Measurements from ENCODE around the gene KCNAB2.

Gene KCNAB2

DNA sequence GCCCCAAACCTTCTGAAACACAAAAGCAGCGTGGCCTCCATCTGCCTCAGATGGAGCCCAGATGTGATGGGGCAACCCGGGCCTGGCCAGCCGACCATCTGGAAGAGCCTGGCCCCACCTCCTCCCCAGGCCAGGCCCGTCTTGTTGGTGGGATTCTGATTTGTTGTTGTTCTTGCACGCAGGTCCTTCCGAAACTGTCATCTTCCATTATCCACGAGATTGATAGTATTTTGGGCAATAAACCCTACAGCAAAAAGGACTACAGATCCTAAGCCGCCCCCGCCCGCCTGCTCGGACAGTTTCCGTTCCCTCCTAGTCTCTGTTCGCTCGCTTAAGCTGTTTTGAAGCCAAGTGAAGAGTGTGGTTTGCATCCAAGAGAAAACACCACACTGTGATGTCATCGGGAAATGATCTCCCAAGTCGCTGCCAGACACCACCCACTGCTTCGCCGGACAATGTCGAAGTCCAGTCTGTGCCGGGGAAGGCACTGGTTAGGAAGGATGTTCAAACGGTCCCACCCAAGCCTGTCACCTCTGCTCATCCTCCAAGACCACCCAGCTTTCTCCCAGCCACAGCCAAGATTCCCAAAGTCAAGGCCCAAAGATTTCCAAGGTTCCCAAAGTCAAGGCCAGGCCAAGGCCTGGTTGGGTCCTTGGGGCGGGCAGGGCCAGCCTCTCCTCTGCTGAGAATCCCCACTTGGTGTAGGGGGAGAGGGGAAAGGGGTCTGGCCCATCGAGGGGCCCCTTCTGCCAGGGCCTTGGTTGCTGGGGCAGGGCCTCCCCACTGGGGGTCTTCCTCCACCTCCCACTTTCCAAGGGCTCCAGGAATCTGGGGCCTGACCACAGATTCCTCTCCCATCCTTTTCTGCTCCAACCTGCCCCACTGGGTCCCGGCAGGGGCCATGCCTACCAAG lies 52.9 kb downstream of the KCNAB2 start:
- TF ChIP-seq, protein P1, sequence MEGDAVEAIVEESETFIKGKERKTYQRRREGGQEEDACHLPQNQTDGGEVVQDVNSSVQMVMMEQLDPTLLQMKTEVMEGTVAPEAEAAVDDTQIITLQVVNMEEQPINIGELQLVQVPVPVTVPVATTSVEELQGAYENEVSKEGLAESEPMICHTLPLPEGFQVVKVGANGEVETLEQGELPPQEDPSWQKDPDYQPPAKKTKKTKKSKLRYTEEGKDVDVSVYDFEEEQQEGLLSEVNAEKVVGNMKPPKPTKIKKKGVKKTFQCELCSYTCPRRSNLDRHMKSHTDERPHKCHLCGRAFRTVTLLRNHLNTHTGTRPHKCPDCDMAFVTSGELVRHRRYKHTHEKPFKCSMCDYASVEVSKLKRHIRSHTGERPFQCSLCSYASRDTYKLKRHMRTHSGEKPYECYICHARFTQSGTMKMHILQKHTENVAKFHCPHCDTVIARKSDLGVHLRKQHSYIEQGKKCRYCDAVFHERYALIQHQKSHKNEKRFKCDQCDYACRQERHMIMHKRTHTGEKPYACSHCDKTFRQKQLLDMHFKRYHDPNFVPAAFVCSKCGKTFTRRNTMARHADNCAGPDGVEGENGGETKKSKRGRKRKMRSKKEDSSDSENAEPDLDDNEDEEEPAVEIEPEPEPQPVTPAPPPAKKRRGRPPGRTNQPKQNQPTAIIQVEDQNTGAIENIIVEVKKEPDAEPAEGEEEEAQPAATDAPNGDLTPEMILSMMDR (IDR thresholded peaks at IDR 0.05): no peak
- Histone ChIP-seq H3K4me1 (no peaks in the 10 kb centered on the region), H3K36me3 (ENCODE audit: control insufficient read depth, insufficient read depth, low read length) (no peaks in the 10 kb centered on the region), H3K79me2 (no peaks in the 10 kb centered on the region), H3K4me3 (ENCODE audit: low read depth, low read length) (no peak overlapping the region), H3K9me3 (ENCODE audit: control insufficient read depth, low read length) (no peaks in the 10 kb centered on the region), H2AFZ (no peak overlapping the region), H3K27me3 (ENCODE audit: control insufficient read depth, insufficient read depth, low read length) (no peaks in the 10 kb centered on the region), H3K9ac (no peak overlapping the region), H3K27ac (no peak overlapping the region), H3K4me2 (ENCODE audit: low read length) (no peak overlapping the region)

DNA sequence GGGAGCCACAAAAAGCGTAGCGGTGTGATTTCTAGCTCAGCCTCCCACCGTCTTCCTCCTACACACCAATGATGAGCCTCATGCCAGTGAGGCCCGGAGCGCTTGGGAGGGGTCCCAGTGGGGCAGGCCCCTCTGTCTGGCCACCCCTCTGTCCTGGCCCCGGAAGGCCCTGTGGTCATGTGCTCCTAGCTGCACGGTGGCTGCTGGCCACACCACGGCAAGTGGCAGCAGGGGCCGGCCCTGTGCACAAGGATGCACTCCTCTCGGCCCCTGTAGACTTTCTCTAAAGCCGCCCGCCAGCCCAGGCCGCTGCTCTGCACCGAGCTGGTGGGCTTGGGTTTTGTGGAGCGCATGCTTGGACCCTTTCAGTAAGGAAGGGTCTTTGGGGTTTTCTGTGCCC lies 53.6 kb downstream of the KCNAB2 start:
- H3K79me2 ChIP-seq: no peaks in the 10 kb centered on the region
- no peaks in the 10 kb centered on the region for H3K4me1 ChIP-seq
- H3K4me3 ChIP-seq (ENCODE audit: low read depth, low read length): no peak overlapping the region
- TF ChIP-seq, protein P1 (IDR thresholded peaks at IDR 0.05): no peak
- no peaks in the 10 kb centered on the region for H3K36me3 ChIP-seq (ENCODE audit: control insufficient read depth, insufficient read depth, low read length)
- no peaks in the 10 kb centered on the region for H3K27me3 ChIP-seq (ENCODE audit: control insufficient read depth, insufficient read depth, low read length)
- H3K4me2 ChIP-seq (ENCODE audit: low read length): no peak overlapping the region
- no peaks in the 10 kb centered on the region for H3K9me3 ChIP-seq (ENCODE audit: control insufficient read depth, low read length)
- no peak overlapping the region for H3K9ac ChIP-seq
- no peak overlapping the region for H2AFZ ChIP-seq
- no peak overlapping the region for H3K27ac ChIP-seq

DNA sequence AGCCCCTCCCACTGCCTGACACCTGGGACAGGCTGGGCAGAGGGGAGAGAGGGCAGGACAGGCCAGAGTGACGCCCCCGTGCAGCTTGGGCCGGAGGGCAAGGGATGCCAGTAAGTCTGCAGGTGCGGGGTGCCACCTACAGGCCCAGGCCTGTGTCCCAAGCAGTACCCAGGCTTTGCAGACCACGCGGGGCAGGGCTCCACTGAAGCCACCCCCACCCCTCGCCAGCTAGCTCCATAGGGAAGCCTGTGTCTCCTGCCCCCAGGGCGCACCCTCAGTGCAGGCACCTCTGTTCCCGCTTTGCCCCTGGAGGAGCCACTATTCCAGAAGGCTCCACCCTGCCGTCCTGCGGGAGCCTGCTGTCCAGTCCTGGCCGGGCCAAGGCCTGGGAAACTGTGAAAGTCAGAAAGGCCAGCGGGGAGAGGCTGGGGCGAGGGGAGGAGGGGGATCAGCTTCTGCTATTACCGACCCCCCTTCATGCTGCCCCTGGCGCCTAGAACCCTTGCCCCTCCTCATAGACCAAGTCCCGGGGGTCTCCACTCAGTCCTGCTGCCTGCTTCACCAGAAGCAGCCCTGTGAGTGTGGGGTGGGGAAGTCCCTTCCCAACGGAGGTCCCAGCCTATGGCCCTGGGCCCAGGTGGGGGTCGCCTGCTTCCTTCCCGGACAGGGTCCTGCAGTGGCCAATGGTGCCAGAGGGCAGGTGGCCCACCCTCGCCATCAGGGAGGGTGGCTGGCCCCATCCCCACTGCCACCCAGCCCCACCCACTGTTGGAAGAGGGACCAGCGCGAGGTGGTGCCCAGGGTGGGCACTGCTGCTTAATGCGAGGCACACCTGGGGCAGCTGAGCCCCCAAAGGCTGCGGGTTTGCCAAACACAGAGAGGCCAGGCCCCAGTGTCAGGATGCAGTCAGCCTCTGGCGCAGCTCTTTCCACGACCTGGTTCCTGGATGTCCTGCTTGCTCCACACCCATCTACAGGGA lies 54.4 kb downstream of the KCNAB2 start:
- Histone ChIP-seq H3K4me2 (ENCODE audit: low read length) (no peak overlapping the region), H3K79me2 (no peaks in the 10 kb centered on the region), H3K27ac (no peak overlapping the region), H3K27me3 (ENCODE audit: control insufficient read depth, insufficient read depth, low read length) (no peaks in the 10 kb centered on the region), H3K9me3 (ENCODE audit: control insufficient read depth, low read length) (no peaks in the 10 kb centered on the region), H2AFZ (no peak overlapping the region), H3K9ac (no peak overlapping the region), H3K4me3 (ENCODE audit: low read depth, low read length) (no peak overlapping the region), H3K4me1 (no peaks in the 10 kb centered on the region), H3K36me3 (ENCODE audit: control insufficient read depth, insufficient read depth, low read length) (no peaks in the 10 kb centered on the region)
- TF ChIP-seq, protein P1 (IDR thresholded peaks at IDR 0.05): no peak

DNA sequence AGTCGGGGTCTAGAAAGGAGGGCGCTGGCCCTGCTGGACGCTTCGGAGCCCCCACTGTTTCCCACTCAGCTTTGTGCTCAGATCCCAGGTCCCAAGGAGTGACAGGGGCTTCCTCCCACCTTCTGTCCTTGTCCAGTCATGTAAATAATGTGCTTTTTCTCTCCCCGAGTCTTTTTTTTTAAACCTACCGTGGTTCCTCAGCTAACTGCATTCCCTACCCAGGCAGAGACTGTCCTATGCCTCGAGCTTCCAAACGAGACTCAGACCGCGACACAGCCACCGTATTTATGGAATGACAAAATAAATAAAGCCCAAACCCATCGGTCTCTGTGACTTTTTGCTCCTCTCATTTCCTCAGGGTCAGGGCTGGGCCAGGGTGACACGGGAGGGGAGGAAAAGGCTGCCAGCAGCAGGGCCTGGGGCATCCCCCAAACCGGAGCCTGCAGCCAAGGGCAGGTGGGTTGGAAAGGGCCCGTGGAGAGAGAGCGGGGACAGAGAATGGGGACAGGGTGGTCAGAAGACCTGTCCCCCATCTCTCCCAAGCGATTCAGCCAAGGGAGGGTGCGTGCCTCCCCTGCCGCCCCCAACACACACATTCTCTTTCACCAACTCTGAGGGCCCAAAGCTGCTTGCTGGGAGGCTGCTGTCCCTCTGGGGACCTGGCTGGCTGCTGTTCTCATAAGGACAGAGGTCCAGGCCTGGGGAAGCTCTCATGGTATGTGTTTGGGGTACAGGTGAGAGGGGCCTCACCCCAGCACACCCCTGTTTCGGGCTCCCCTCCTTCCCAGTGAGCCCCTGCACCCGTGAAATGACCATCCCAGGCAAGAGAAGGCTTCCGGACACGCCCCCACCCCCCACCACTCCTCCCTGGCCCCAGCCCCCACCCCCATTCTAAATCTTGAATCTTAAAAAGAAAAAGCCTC lies 55.4 kb downstream of the KCNAB2 start:
- no peaks in the 10 kb centered on the region for H3K9me3 ChIP-seq (ENCODE audit: control insufficient read depth, low read length)
- H3K79me2 ChIP-seq: no peaks in the 10 kb centered on the region
- H3K9ac ChIP-seq: no peak overlapping the region
- H3K27ac ChIP-seq: no peak overlapping the region
- H3K36me3 ChIP-seq (ENCODE audit: control insufficient read depth, insufficient read depth, low read length): no peaks in the 10 kb centered on the region
- TF ChIP-seq, protein P1 (IDR thresholded peaks at IDR 0.05): no peak
- no peak overlapping the region for H3K4me3 ChIP-seq (ENCODE audit: low read depth, low read length)
- H3K4me1 ChIP-seq: no peaks in the 10 kb centered on the region
- H3K27me3 ChIP-seq (ENCODE audit: control insufficient read depth, insufficient read depth, low read length): no peaks in the 10 kb centered on the region
- H2AFZ ChIP-seq: no peak overlapping the region
- H3K4me2 ChIP-seq (ENCODE audit: low read length): no peak overlapping the region

Data from parathyroid adenoma (tissue), 2 donors.